Ovary (tissue), 3 donors: ENCODE measurements around the gene DACT2.

ENCODE experiments used
- CTCF ChIP-seq, 3 donors: fragments of 450-650 bp in 2 of 3; fragments of 200-600 bp in 1 of 3; IDR thresholded peaks; one replicate each; pipeline versions ENCODE4 v1.5.1 to v1.8.0; 2016 to 2022; ENCODE audit warnings: antibody characterized with exemption in 3 of 3, mild to moderate bottlenecking in 1 of 3
- POLR2A ChIP-seq: fragments of 450-650 bp; IDR thresholded peaks from one replicate; pipeline ENCODE4 v1.6.1; 2017; ENCODE audit warnings: antibody characterized with exemption, mild to moderate bottlenecking, moderate library complexity
- donor health status: DM: no; HTN: no; CAD: no.

GRCh38 chr6:168336967-168337366, 17.4 kb upstream of the DACT2 start:
- TF ChIP-seq CTCF (IDR thresholded peaks at IDR 0.05), result no peak
- no peak for TF ChIP-seq POLR2A
